VCaP (cell line): ENCODE results near the gene RNLS.

ENCODE experiments used
- H3K27ac ChIP-seq: fragments of 450-650 bp; 2 replicates; pipeline ENCODE4 v1.5.1; 2017
- TF ChIP-seq, protein P1 (sequence below): fragments of 450-650 bp; conservative IDR thresholded peaks from 2 replicates; pipeline ENCODE4 v1.5.1; 2017; ENCODE audit warnings: mild to moderate bottlenecking, moderate library complexity

Gene RNLS

DNA sequence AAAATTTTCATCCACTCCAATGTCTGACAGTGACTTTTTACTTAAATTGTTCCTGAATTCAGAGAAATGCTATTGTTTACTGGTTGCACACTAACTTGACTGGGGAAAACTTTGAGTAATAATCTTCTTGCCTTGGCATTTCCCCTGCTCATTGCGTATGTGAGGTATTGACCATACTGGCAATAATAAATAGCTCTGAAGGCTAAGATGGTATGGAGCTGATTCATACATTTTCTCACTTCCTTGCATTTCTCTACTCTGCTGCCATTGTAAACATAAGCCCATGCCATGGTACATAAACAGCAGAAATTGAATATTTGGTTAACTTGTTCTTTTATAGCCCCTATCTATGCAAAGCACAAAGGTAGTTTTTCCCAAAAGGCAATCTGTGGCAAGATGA lies 290.0 kb downstream of the RNLS start:
- no peak overlapping the region for H3K27ac ChIP-seq
- TF ChIP-seq, protein P1, sequence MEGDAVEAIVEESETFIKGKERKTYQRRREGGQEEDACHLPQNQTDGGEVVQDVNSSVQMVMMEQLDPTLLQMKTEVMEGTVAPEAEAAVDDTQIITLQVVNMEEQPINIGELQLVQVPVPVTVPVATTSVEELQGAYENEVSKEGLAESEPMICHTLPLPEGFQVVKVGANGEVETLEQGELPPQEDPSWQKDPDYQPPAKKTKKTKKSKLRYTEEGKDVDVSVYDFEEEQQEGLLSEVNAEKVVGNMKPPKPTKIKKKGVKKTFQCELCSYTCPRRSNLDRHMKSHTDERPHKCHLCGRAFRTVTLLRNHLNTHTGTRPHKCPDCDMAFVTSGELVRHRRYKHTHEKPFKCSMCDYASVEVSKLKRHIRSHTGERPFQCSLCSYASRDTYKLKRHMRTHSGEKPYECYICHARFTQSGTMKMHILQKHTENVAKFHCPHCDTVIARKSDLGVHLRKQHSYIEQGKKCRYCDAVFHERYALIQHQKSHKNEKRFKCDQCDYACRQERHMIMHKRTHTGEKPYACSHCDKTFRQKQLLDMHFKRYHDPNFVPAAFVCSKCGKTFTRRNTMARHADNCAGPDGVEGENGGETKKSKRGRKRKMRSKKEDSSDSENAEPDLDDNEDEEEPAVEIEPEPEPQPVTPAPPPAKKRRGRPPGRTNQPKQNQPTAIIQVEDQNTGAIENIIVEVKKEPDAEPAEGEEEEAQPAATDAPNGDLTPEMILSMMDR, result no peak

DNA sequence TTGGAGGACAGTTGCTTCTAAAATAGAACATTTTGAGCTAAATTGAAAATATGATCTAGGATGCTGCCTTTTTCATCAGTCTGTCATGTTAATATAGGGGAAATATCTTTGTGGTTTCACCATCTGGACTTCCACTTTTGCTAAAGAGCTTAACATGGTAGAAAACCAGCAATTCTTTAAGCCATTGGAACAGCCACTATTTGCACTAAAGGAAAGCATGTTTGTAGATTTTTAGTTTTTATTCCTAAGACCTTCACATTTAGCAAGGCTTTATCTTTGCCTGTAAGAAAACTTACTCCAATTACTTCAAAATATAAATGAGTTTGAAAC lies 291.0 kb downstream of the RNLS start:
- H3K27ac ChIP-seq, result no peak overlapping the region
- TF ChIP-seq, protein P1, result no peak

GRCh38 chr10:88291289-88292184 lies 291.6 kb downstream of the RNLS start:
- TF ChIP-seq, protein P1, result no peak
- no peak overlapping the region for H3K27ac ChIP-seq

DNA sequence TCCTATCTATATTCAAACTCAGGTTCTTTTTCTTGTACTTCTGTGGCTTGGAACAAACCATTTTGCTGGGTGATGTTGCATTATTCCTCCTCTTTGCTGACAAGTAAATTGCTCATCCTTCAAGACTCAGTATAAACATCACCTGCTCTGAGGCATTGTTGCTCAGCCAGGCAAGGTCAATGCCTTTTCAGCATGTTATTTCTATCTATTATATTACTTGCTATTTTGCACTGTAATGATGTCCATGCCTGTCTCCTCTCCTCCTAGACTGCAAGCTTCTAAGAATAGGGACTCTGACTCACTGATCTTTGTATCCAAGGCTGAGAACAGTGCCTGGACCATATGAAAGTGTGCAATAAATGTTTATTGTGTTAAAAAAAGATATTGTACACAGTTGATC lies 293.8 kb downstream of the RNLS start:
- H3K27ac ChIP-seq, result no peak overlapping the region
- TF ChIP-seq, protein P1, result no peak

GRCh38 chr10:88288320-88289059 lies 294.6 kb downstream of the RNLS start:
- TF ChIP-seq, protein P1, result no peak
- H3K27ac ChIP-seq, result no peak overlapping the region

- H3K27ac ChIP-seq, result no peak overlapping the region
- TF ChIP-seq, protein P1, result no peak
Measured at GRCh38 chr10:88286030-88286429, 297.1 kb downstream of the RNLS start.

- TF ChIP-seq, protein P1, result no peak
- no peak overlapping the region for H3K27ac ChIP-seq
Measured at GRCh38 chr10:88281592-88282347, 301.3 kb downstream of the RNLS start.
